ENCODE data around the gene EFNB3. TPM values are rescaled to one million over a fixed set of nuclear protein-coding genes. Genes with fewer than 3 reads are reported as not detected.

The EFNB3 gene
- total and polyA plus RNA-seq, 2 of the 8 experiments (the other 6 are each of a cell fraction or from before 2014, with no cell fraction given) = 15.0 to 27.3 TPM

GRCh38 chr17:7684851-7685532 is 20.0 kb upstream of the EFNB3 start:
- H2BK120ac ChIP-seq (replicated peaks; ENCODE audit: low read depth, low read length) = no peak overlapping the region
- POLR2A ChIA-PET (ENCODE audit: partially characterized antibody) = interaction anchor here (1.3 to 58.0 kb wide), 6 partner anchors 18 to 109 kb away, joined by 3 to 2272 read pairs (median 120); partner anchors contain the start of genes ATP1B2, CD68, DNAH2 and EFNB3
- H3K27me3 ChIP-seq (replicated peaks in 1 of 4; ENCODE audit: control insufficient read depth in 3 of 4, extremely low read depth in 1 of 4, insufficient read depth in 3 of 4, low read length in 3 of 4) = no peaks in the 10 kb centered on the region
- no peak overlapping the region; the same call in 1 of the 2 replicates for H2BK12ac ChIP-seq (ENCODE audit: low read depth, low read length)
- H2BK20ac ChIP-seq (ENCODE audit: low read length) = no peak overlapping the region
- H3K56ac ChIP-seq (replicated peaks; ENCODE audit: insufficient read length, low read depth, low read length) = no peak overlapping the region
- H3K23me2 ChIP-seq (ENCODE audit: low read depth, low read length) = peaks cover 16% of the 10 kb centered on the region
- no peak overlapping the region for H3K23ac ChIP-seq (ENCODE audit: insufficient read length)
- WGBS, 2 experiments (ENCODE audit: extremely low coverage in 1 of 2, insufficient coverage in 1 of 2, insufficient read length in 1 of 2, insufficient replicate concordance in 2 of 2, low coverage in 1 of 2, low lambda C conversion rate in 2 of 2, missing lambda C conversion rate in 1 of 2) = 70% methylated on average over 15 of the region's 15 CpGs; no CpG with 5 or more reads in 1 of the 2 experiments
- peaks cover 7 to 10% of the 10 kb centered on the region in 2 experiments for H4K20me1 ChIP-seq (replicated peaks in 1 of 2; ENCODE audit: control insufficient read depth in 1 of 2, insufficient read depth in 2 of 2, low read length in 2 of 2)
- no peak overlapping the region for H4K8ac ChIP-seq (ENCODE audit: extremely low read depth, insufficient read depth, low read length)
- no peak overlapping the region for H4K91ac ChIP-seq (replicated peaks; ENCODE audit: insufficient read length, low read length)
- TF ChIP-seq SUZ12 (IDR thresholded peaks at IDR 0.05; ENCODE audit: low read length) (no peak), POLR2A (IDR thresholded peaks at IDR 0.05; ENCODE audit: control extremely low read depth in 1 of 2, low read depth in 2 of 2, low read length in 2 of 2) (no peak), CTCF (IDR thresholded peaks at IDR 0.05; ENCODE audit: control extremely low read depth in 1 of 3, insufficient read depth in 1 of 3, low read depth in 1 of 3, low read length in 3 of 3) (no peak), SP1 (IDR thresholded peaks at IDR 0.05; ENCODE audit: low read depth, low read length) (no peak), RXRA (IDR thresholded peaks at IDR 0.05; ENCODE audit: insufficient read depth, low read depth, low read length) (no peak), TEAD4 (IDR thresholded peaks at IDR 0.05; ENCODE audit: low read depth, low read length) (no peak), ASH2L (IDR thresholded peaks at IDR 0.05; ENCODE audit: low read length) (peak; percentile 12), NRF1 (IDR thresholded peaks at IDR 0.05; ENCODE audit: low read depth, low read length) (no peak), E2F6 (IDR thresholded peaks at IDR 0.05) (no peak)
- H3K36me3 ChIP-seq (ENCODE audit: control insufficient read depth in 2 of 4, insufficient read depth in 4 of 4, low read length in 3 of 4) = peaks cover 0 to 4% (median 0%) of the 10 kb centered on the region in 4 experiments; a peak in 2 of 8 replicates
- H3K4me3 ChIP-seq (ENCODE audit: extremely low read depth in 1 of 4, insufficient read depth in 2 of 4, low read depth in 3 of 4, low read length in 4 of 4) = peak overlapping the region; percentile 75 to 100 (median 94)
- CTCF ChIA-PET (ENCODE audit: partially characterized antibody) = interaction anchor here (1.4 to 11.3 kb wide), 7 partner anchors 10 to 58 kb away, joined by 3 to 199 read pairs (median 85); partner anchors contain the start of genes DNAH2, EFNB3, SAT2 and SHBG
- H3K4ac ChIP-seq (replicated peaks; ENCODE audit: insufficient read length, low read depth, low read length) = no peak overlapping the region
- peak overlapping the region; percentile 99; the same call in 1 of the 2 replicates for H2BK5ac ChIP-seq (ENCODE audit: low read depth, low read length)
- H2AFZ ChIP-seq (ENCODE audit: low read length) = no peak overlapping the region
- H3K4me1 ChIP-seq (replicated peaks in 1 of 4; ENCODE audit: control insufficient read depth in 3 of 4, insufficient read depth in 4 of 4, low read length in 3 of 4) = peaks cover 0 to 11% (median 4%) of the 10 kb centered on the region in 4 experiments; a peak in 4 of 7 replicates
- peak overlapping the region; percentile 78 to 99 (median 98) for H3K9ac ChIP-seq (replicated peaks in 1 of 4; ENCODE audit: extremely low read depth in 1 of 4, low read depth in 3 of 4, low read length in 3 of 4)
- H4K5ac ChIP-seq (ENCODE audit: insufficient read length, low read depth, low read length) = no peak overlapping the region
- DNase-seq (ENCODE audit: low read depth in 1 of 2, low spot score in 2 of 2) = no peak
- H2AK5ac ChIP-seq (ENCODE audit: low read depth, low read length) = peak overlapping the region; percentile 99; the same call in 1 of the 2 replicates
- H3K18ac ChIP-seq (ENCODE audit: extremely low read depth, low read length) = no peak overlapping the region
- no peak overlapping the region for H2BK15ac ChIP-seq (ENCODE audit: low read length)
- peaks cover 25 to 77% of the 10 kb centered on the region in 2 experiments for H3K79me2 ChIP-seq (ENCODE audit: control insufficient read depth in 1 of 2, insufficient read depth in 2 of 2, low read length in 2 of 2)
- H3K14ac ChIP-seq (ENCODE audit: insufficient read length) = no peak overlapping the region
- peak overlapping the region; percentile 84 to 91 for H3K4me2 ChIP-seq (ENCODE audit: insufficient read depth in 1 of 2, low read depth in 2 of 2, low read length in 2 of 2)
- H3K79me1 ChIP-seq (ENCODE audit: low read depth, low read length) = peaks cover 11% of the 10 kb centered on the region
- H3K27ac ChIP-seq (ENCODE audit: low read depth, low read length) = peak overlapping the region; percentile 99
- no peaks in the 10 kb centered on the region for H3K9me3 ChIP-seq (ENCODE audit: insufficient read depth in 2 of 2, low read depth in 1 of 2, low read length in 1 of 2)
- FAIRE-seq = no peak

Data from H1 (cell line).